GM18858 (cell line): ENCODE results near the gene POMGNT1.

Source experiments
- ATAC-seq: cut with Tn5 transposase; IDR thresholded peaks from one replicate; pipeline ENCODE4 v1.9.1; 2021; ENCODE audit not compliant: unreplicated experiment

The POMGNT1 gene

DNA sequence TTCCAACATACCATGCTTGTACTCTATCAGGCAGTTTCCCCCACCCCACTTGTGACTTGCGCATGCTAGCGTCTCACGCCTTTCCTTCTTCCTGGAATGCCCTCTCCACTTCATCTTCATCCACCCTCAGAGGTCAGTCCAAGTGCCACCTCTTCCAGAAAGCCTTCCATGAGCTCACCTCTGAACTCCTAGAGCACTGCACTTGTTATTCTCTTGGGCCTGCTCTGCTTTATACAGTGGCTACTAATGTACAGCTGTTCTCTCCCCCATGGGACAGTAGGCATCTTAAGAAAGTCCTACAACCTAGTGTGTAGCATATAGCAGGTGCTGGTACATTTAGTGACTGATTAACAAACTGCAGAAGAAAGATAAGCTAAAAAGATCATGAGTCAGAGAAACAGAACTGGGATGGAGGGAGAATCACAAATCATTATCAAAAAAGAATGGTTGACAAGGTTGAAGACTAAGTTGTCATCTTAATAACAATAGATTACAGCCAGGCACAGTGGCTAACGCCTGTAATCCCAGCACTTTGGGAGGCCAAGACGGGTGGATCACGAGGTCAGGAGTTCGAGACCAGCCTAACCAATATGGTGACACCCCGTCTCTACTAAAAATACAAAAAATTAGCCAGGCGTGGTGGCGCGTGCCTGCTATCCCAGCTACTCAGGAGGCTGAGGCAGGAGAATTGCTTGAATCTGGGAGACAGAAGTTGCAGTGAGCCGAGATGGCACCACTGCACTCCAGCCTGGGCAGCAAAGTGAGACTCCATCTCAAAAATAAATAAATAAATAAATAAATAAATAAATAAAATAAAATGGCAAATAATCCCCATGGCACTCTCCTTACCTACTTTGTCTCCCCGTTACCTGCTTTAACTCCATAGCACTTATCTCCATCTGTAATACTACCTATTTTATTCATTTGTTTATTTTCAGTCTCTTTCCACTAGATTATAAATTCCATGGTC, 39.6 kb downstream of the POMGNT1 start:
- ATAC-seq, result no peak

DNA sequence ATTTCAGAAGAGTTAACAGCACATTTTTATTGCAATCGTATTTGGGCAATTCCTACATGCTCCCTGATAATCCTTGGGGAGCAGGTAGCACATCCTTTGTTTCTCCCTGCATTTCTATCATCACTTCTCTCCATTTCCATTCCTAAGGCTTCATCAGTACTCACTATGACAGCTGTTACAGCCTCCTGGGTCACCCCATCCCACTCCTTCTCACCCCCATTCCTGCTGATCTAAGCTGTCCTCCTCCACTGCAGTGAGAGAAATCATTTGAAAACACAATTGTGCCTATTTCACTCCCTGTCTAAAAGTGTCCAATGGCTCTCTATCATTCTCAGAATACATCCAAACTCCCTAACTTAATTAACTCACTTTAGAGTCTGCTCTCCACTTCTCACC, 40.3 kb downstream of the POMGNT1 start:
- no peak for ATAC-seq

- ATAC-seq, result no peak
Observed at GRCh38 chr1:46153732-46154131, 44.5 kb downstream of the POMGNT1 start.

GRCh38 chr1:46153228-46153627, 45.0 kb downstream of the POMGNT1 start:
- ATAC-seq, result no peak

DNA sequence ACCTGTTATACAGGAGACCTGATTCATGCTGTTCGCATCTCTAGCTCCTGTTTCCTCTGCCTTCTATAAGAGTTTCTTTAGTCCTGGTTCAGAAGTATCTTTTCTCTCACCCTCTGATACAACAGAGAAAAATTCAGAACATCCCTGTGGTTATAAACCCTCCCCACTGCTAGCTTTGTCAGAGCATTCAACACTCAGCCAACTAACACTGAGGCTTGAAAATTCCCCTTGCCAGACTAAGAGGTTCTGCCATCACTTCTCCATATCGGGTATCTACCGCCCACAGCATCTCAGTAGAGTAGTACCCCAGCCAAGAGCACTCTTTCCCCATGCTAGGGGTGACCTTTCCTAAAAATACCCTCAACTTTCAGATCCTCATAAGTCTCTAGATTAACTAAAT, 46.2 kb downstream of the POMGNT1 start:
- no peak for ATAC-seq

DNA sequence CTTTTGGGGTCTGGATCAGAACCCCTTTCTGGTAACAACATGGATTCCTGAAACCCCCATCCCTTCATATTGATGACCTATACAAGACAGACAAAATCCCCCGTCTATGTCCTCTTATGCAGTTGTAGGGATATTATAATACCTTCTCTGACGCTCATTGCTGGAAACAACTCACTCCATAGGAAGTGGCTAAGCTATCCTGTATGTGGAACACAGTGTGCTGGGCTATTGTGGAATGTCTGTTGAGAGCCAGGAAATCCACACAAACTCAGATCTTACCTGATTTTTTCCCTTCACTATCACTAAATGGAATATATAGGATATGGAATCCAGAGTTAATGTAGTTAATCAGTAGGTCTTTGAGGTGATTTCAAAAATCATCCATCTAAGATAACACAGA, 48.1 kb downstream of the POMGNT1 start:
- ATAC-seq, result no peak

- no peak for ATAC-seq
Observed at GRCh38 chr1:46148318-46148717, 49.9 kb downstream of the POMGNT1 start.
